Osteoblast (primary cell): Measurements from ENCODE around the gene DYNLRB1. TPM values are rescaled to one million over a fixed set of nuclear protein-coding genes. Genes with fewer than 3 reads are reported as not detected.

Source experiments
- DNase-seq: peaks from one replicate; pipeline ENCODE4 v3.0.0; 2011; ENCODE audit warnings: low spot score, mixed read lengths; ENCODE audit not compliant: insufficient read length; ENCODE audit errors: missing footprints
- H2AFZ ChIP-seq: 2 replicates; pipeline ENCODE4 v1.6.0; 2011; ENCODE audit warnings: mild to moderate bottlenecking, low read length
- H3K27ac ChIP-seq: 2 replicates; pipeline ENCODE4 v1.5.1; 2011; ENCODE audit warnings: mild to moderate bottlenecking, low read depth, low read length, moderate library complexity
- H3K27me3 ChIP-seq: 2 replicates; pipeline ENCODE4 v1.6.0; 2012; ENCODE audit warnings: mild to moderate bottlenecking, control low read depth, inconsistent platforms, low read length, moderate library complexity; ENCODE audit not compliant: insufficient read depth
- H3K36me3 ChIP-seq: 2 replicates; pipeline ENCODE4 v1.5.1; 2011; ENCODE audit warnings: mild to moderate bottlenecking, low read length, control low read depth, moderate library complexity; ENCODE audit not compliant: insufficient read depth
- H3K4me1 ChIP-seq: 2 replicates; pipeline ENCODE4 v1.5.1; 2011; ENCODE audit warnings: mild to moderate bottlenecking, low read length, control low read depth, moderate library complexity; ENCODE audit not compliant: insufficient read depth
- H3K4me2 ChIP-seq: 2 replicates; pipeline ENCODE4 v1.6.0; 2011; ENCODE audit warnings: mild to moderate bottlenecking, low read length; ENCODE audit not compliant: insufficient read depth
- H3K4me3 ChIP-seq: fragments of 200-600 bp; sonication (generic); 3 replicates; pipeline ENCODE4 v1.5.1; 2012; ENCODE audit warnings: mild to moderate bottlenecking, low read length, inconsistent platforms; ENCODE audit not compliant: insufficient read depth
- H3K79me2 ChIP-seq: 2 replicates; pipeline ENCODE4 v1.6.0; 2012; ENCODE audit warnings: mild to moderate bottlenecking, low read length, control low read depth, inconsistent platforms; ENCODE audit not compliant: insufficient read depth
- H3K9me3 ChIP-seq: 2 replicates; pipeline ENCODE4 v1.5.1; 2011; ENCODE audit warnings: low read depth, low read length, control low read depth
- H4K20me1 ChIP-seq: 2 replicates; pipeline ENCODE4 v1.6.0; 2012; ENCODE audit warnings: mild to moderate bottlenecking, low read length, control low read depth; ENCODE audit not compliant: insufficient read depth
- CTCF ChIP-seq: IDR thresholded peaks from 2 replicates; pipeline ENCODE4 v1.5.1; 2011; ENCODE audit warnings: mild to moderate bottlenecking, low read depth, low read length, moderate library complexity; ENCODE audit errors: extremely low read depth
- small RNA-seq: library from RNA; depleted of rRNA; stranded (forward); fragments of <200 nt; gene quantifications from one replicate; pipeline ENCODE3, GENCODE V24; 2012
- total RNA-seq: library from RNA; depleted of rRNA; stranded (reverse); fragments of >200 nt; gene quantifications from 2 replicates; pipeline ENCODE4 v1.2.3, GENCODE V29; 2012

Gene DYNLRB1
- total RNA-seq, 1 donor, result 51.0 TPM

DNA sequence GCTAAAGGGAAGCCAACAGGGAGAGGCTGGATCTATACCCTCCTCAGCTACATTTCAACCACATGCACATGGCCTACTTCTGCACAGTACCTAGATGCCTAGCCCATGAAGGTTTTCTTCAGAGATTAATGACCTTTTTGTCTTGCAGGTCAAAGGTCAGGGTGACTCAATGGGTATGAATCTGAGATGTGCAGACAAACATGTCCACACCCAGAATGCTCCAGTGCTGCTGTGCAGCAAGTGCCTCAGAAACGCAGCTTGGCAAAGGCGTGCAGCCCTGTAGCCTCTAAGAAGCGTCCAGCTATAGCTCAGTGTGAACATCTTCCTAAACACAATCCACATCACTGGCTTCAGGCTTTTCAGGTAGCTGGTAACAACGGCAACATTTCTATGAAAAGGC lies 66.7 kb downstream of the DYNLRB1 start:
- H3K4me2 ChIP-seq, result no peak overlapping the region

DNA sequence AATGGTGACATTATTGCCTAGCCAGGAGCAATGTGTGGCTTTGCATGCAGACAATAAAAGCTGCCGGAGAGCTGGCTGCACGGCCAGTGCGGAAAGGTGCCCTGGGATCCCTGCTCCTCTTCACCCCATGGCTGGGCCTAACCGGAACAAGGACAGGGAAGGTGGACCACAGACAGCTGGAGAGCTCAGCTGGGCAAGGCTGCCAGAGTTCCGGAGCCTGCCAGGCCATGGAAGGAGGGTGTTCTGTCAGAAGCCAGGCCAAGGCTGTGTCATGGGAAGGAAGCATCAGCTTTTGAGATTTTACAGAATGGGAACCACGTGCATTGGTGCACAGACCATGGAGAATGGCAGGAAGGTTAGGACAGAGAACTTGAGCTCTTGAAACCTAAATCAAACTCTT lies 67.3 kb downstream of the DYNLRB1 start:
- H3K36me3 ChIP-seq, result peaks cover 15% of the 10 kb centered on the region
- H3K27me3 ChIP-seq, result no peaks in the 10 kb centered on the region
- no peaks in the 10 kb centered on the region for H4K20me1 ChIP-seq
- peaks cover 35% of the 10 kb centered on the region for H3K4me1 ChIP-seq
- TF ChIP-seq CTCF, result no peak
- no peak overlapping the region for H2AFZ ChIP-seq
- H3K4me2 ChIP-seq, result no peak overlapping the region
- no peak overlapping the region for H3K4me3 ChIP-seq
- no peak overlapping the region for H3K27ac ChIP-seq
- no peaks in the 10 kb centered on the region for H3K79me2 ChIP-seq
- no peaks in the 10 kb centered on the region for H3K9me3 ChIP-seq
- no peak for DNase-seq

More for the DNA sequence above, 66.7 kb downstream of the DYNLRB1 start:
- Histone ChIP-seq H3K27me3 (no peaks in the 10 kb centered on the region), H3K4me1 (peaks cover 40% of the 10 kb centered on the region), H3K9me3 (no peaks in the 10 kb centered on the region), H3K79me2 (no peaks in the 10 kb centered on the region), H3K4me3 (no peak overlapping the region), H3K36me3 (peaks cover 15% of the 10 kb centered on the region), H4K20me1 (no peaks in the 10 kb centered on the region), H3K27ac (no peak overlapping the region), H2AFZ (no peak overlapping the region)
- DNase-seq, result no peak
- TF ChIP-seq CTCF, result no peak

DNA sequence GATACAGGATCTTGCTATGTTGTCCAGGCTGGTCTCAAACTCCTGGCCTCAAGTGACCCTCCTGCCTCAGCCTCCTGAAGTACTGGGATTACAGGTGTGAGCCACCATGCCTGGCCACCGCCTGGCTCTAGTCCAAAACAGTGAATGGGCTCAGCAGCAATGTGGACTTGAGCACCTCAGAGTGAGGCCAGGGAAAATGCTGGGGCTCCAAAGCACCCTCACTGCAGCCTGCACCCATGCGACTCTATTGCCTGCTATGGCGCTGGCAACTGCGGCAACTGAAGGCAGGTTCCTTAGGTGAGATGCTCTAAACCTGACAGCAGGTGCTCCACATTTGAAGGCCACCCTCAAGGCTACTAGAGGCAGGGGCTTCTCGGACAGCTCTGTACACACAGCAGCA lies 68.8 kb downstream of the DYNLRB1 start:
- Histone ChIP-seq H2AFZ (no peak overlapping the region), H3K4me3 (no peak overlapping the region), H3K9me3 (no peaks in the 10 kb centered on the region), H4K20me1 (no peaks in the 10 kb centered on the region), H3K4me2 (no peak overlapping the region), H3K27ac (no peak overlapping the region), H3K36me3 (peaks cover 15% of the 10 kb centered on the region), H3K27me3 (no peaks in the 10 kb centered on the region), H3K4me1 (peaks cover 20% of the 10 kb centered on the region), H3K79me2 (no peaks in the 10 kb centered on the region)
- no peak for DNase-seq
- TF ChIP-seq CTCF, result no peak

DNA sequence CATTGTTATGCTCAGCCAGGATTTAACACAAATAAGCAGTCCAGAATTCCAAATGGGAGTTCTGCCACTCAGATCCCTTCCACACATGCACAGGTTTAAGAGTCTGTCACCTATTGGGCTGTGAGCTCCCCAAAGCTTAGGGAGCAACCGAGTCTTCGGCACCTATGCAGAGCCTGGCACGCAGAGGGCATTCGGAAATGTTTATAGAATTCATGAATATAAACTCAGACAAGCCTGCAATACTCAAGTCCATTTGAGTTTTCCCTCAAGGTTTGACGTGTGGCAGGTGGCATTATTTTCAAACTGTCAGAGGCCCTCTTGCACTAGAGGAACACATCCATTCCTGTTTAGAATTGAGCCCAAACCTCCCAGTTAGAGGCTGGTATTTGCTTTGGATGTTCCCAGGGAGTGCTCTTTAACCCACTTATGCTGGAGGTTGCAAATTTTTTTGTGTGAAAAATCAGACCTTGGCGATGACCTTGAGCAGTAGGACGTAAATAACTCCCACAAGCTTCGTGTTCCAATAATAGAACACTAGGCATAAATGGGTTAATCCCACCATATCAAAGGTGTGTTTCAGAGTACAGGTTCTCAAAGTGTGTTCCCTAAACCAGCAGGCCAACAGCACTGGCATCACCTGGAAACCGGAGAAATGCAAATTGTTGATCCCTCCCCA lies 70.4 kb downstream of the DYNLRB1 start:
- Histone ChIP-seq H3K27me3 (no peaks in the 10 kb centered on the region), H3K36me3 (peaks cover 9% of the 10 kb centered on the region), H4K20me1 (no peaks in the 10 kb centered on the region), H3K4me2 (no peak overlapping the region), H2AFZ (no peak overlapping the region), H3K9me3 (no peaks in the 10 kb centered on the region), H3K79me2 (no peaks in the 10 kb centered on the region), H3K4me3 (no peak overlapping the region), H3K27ac (no peak overlapping the region), H3K4me1 (peaks cover 7% of the 10 kb centered on the region)
- DNase-seq, result no peak
- no peak for TF ChIP-seq CTCF

Small RNAs within 50 kb of the gene (small RNA-seq; reads per million reads assigned to genes)
- gene RF00019, result not detected

Other genes with a start within 250 kb of the DYNLRB1 start
- gene AHCY, start 213.1 kb upstream of the DYNLRB1 start, total RNA-seq, result 87.6 and 98.7 TPM in 2 replicates
- 73.4 and 79.3 TPM in 2 replicates for gene ITCH, start 153.1 kb upstream of the DYNLRB1 start, total RNA-seq
- 24.8 and 29.7 TPM in 2 replicates for gene MAP1LC3A, start 42.3 kb downstream of the DYNLRB1 start, total RNA-seq
- gene PIGU, start 160.7 kb downstream of the DYNLRB1 start, total RNA-seq, result 8.3 and 9.0 TPM in 2 replicates
- gene TP53INP2, start 187.9 kb downstream of the DYNLRB1 start, total RNA-seq, result 7.7 and 8.0 TPM in 2 replicates